ENCODE measurements around the gene SFXN4.
"Not testable (repeated sequence)": the region's sequence is repeated elsewhere in the genome, so short reads cannot be mapped to it uniquely, and the experiment has no call there.

Gene SFXN4

GRCh38 chr10:119149729-119150128, 15.8 kb downstream of the SFXN4 start:
- TF ChIP-seq POLR2AphosphoS5 (IDR thresholded peaks at IDR 0.05; ENCODE audit: low read depth, low read length) = no peak
- no peak for TF ChIP-seq SPI1 (IDR thresholded peaks at IDR 0.05; ENCODE audit: low read depth, low read length)
- no peak for TF ChIP-seq POLR2A (IDR thresholded peaks at IDR 0.05; ENCODE audit: low read depth, low read length)
- no peak for TF ChIP-seq POU2F2 (IDR thresholded peaks at IDR 0.05; ENCODE audit: low read depth, low read length)
- no peak for TF ChIP-seq TAF1 (IDR thresholded peaks at IDR 0.05; ENCODE audit: low read depth, low read length)
- no peak for TF ChIP-seq PAX5 (IDR thresholded peaks at IDR 0.05; ENCODE audit: insufficient read depth, low read length, severe bottlenecking)
- FAIRE-seq (no peak), DNase-seq (ENCODE audit: insufficient read length, low spot score) (no peak)

GRCh38 chr10:119149157-119149556, 16.4 kb downstream of the SFXN4 start:
- no peak for TF ChIP-seq SPI1 (IDR thresholded peaks at IDR 0.05; ENCODE audit: low read depth, low read length)
- TF ChIP-seq POU2F2 (IDR thresholded peaks at IDR 0.05; ENCODE audit: low read depth, low read length) = no peak
- no peak for TF ChIP-seq TAF1 (IDR thresholded peaks at IDR 0.05; ENCODE audit: low read depth, low read length)
- TF ChIP-seq POLR2AphosphoS5 (IDR thresholded peaks at IDR 0.05; ENCODE audit: low read depth, low read length) = no peak
- TF ChIP-seq POLR2A (IDR thresholded peaks at IDR 0.05; ENCODE audit: low read depth, low read length) = no peak
- TF ChIP-seq PAX5 (IDR thresholded peaks at IDR 0.05; ENCODE audit: insufficient read depth, low read length, severe bottlenecking) = no peak
- no peak for FAIRE-seq
- no peak for DNase-seq (ENCODE audit: insufficient read length, low spot score)

- DNase-seq (ENCODE audit: insufficient read length, low spot score) (no peak), FAIRE-seq (no peak)
- TF ChIP-seq POLR2A (IDR thresholded peaks at IDR 0.05; ENCODE audit: low read depth, low read length) = no peak
- no peak for TF ChIP-seq POLR2AphosphoS5 (IDR thresholded peaks at IDR 0.05; ENCODE audit: low read depth, low read length)
- TF ChIP-seq SPI1 (IDR thresholded peaks at IDR 0.05; ENCODE audit: low read depth, low read length) = no peak
- TF ChIP-seq PAX5 (IDR thresholded peaks at IDR 0.05; ENCODE audit: insufficient read depth, low read length, severe bottlenecking) = no peak
- no peak for TF ChIP-seq POU2F2 (IDR thresholded peaks at IDR 0.05; ENCODE audit: low read depth, low read length)
Measured at GRCh38 chr10:119143657-119144056, 21.9 kb downstream of the SFXN4 start.

GRCh38 chr10:119140603-119141245, 24.8 kb downstream of the SFXN4 start:
- no peak for DNase-seq (ENCODE audit: insufficient read length, low spot score)
- FAIRE-seq = no peak
- TF ChIP-seq POU2F2 (IDR thresholded peaks at IDR 0.05; ENCODE audit: low read depth, low read length) (no peak), POLR2A (IDR thresholded peaks at IDR 0.05; ENCODE audit: low read depth, low read length) (no peak)

- TF ChIP-seq POLR2A (IDR thresholded peaks at IDR 0.05; ENCODE audit: low read depth, low read length) (0 out of 2 replicates have a peak, but pooled peaks have one; percentile 10), POLR2AphosphoS5 (IDR thresholded peaks at IDR 0.05; ENCODE audit: low read depth, low read length) (no peak)
- FAIRE-seq (peak; percentile 26), DNase-seq (ENCODE audit: insufficient read length, low spot score) (peak; percentile 24)
Measured at GRCh38 chr10:119139464-119140067, 25.9 kb downstream of the SFXN4 start.

- no peak for FAIRE-seq
- TF ChIP-seq POU2F2 (IDR thresholded peaks at IDR 0.05; ENCODE audit: low read depth, low read length) (no peak), PAX5 (IDR thresholded peaks at IDR 0.05; ENCODE audit: insufficient read depth, low read length, severe bottlenecking) (no peak), POLR2A (IDR thresholded peaks at IDR 0.05; ENCODE audit: low read depth, low read length) (peak; percentile 1; the same call in 1 of the 2 replicates)
- DNase-seq (ENCODE audit: insufficient read length, low spot score) = no peak
Measured at GRCh38 chr10:119138346-119139306, 26.9 kb downstream of the SFXN4 start.

- FAIRE-seq; DNase-seq (ENCODE audit: insufficient read length, low spot score): not testable (repeated sequence)
Measured at GRCh38 chr10:119137878-119138277, 27.6 kb downstream of the SFXN4 start.

- DNase-seq (ENCODE audit: insufficient read length, low spot score) (no peak), FAIRE-seq (no peak)
- TF ChIP-seq TAF1 (IDR thresholded peaks at IDR 0.05; ENCODE audit: low read depth, low read length) (no peak), POU2F2 (IDR thresholded peaks at IDR 0.05; ENCODE audit: low read depth, low read length) (no peak), POLR2A (IDR thresholded peaks at IDR 0.05; ENCODE audit: low read depth, low read length) (no peak), POLR2AphosphoS5 (IDR thresholded peaks at IDR 0.05; ENCODE audit: low read depth, low read length) (no peak), PAX5 (IDR thresholded peaks at IDR 0.05; ENCODE audit: insufficient read depth, low read length, severe bottlenecking) (no peak), SPI1 (IDR thresholded peaks at IDR 0.05; ENCODE audit: low read depth, low read length) (no peak)
Measured at GRCh38 chr10:119136084-119136483, 29.4 kb downstream of the SFXN4 start.

GRCh38 chr10:119135513-119135881, 30.0 kb downstream of the SFXN4 start:
- TF ChIP-seq POLR2AphosphoS5 (IDR thresholded peaks at IDR 0.05; ENCODE audit: low read depth, low read length) = no peak
- TF ChIP-seq SPI1 (IDR thresholded peaks at IDR 0.05; ENCODE audit: low read depth, low read length) = no peak
- TF ChIP-seq POLR2A (IDR thresholded peaks at IDR 0.05; ENCODE audit: low read depth, low read length) = no peak
- no peak for TF ChIP-seq TAF1 (IDR thresholded peaks at IDR 0.05; ENCODE audit: low read depth, low read length)
- no peak for TF ChIP-seq PAX5 (IDR thresholded peaks at IDR 0.05; ENCODE audit: insufficient read depth, low read length, severe bottlenecking)
- TF ChIP-seq POU2F2 (IDR thresholded peaks at IDR 0.05; ENCODE audit: low read depth, low read length) = no peak
- FAIRE-seq (no peak), DNase-seq (ENCODE audit: insufficient read length, low spot score) (no peak)

GRCh38 chr10:119133949-119134348, 31.6 kb downstream of the SFXN4 start:
- DNase-seq (ENCODE audit: insufficient read length, low spot score) (no peak), FAIRE-seq (no peak)
- no peak for TF ChIP-seq PAX5 (IDR thresholded peaks at IDR 0.05; ENCODE audit: insufficient read depth, low read length, severe bottlenecking)
- TF ChIP-seq POLR2A (IDR thresholded peaks at IDR 0.05; ENCODE audit: low read depth, low read length) = no peak
- no peak for TF ChIP-seq TAF1 (IDR thresholded peaks at IDR 0.05; ENCODE audit: low read depth, low read length)
- TF ChIP-seq POU2F2 (IDR thresholded peaks at IDR 0.05; ENCODE audit: low read depth, low read length) = no peak
- TF ChIP-seq POLR2AphosphoS5 (IDR thresholded peaks at IDR 0.05; ENCODE audit: low read depth, low read length) = no peak
- TF ChIP-seq SPI1 (IDR thresholded peaks at IDR 0.05; ENCODE audit: low read depth, low read length) = no peak

All from GM12891 (cell line).